CD4-positive, alpha-beta T cell treated with Interleukin-17A for 1 hour (primary cell): ENCODE measurements around the gene TRIM15.

Source experiments
- DNase-seq: peaks from one replicate; pipeline ENCODE4 v3.0.0-alpha.2; 2020

TRIM15 gene

DNA sequence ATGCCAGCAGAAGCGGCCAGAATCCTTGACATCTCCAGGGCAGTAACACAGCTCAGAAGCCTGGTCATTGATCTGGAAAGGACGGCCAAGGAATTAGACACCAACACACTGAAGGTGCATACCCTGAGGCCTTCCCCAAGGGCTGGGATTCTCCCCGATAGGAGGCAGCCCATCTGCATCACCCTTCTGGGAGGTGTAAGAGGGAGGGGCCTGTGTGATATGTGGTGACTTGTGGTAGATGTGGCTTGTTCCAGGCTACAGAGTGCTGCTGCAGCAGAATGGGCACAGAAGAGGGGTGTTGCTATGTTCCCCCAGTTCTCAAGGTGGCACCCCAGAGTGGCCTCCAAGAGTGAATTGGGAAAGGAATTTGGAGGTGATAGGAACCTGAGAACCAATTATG lies 16.2 kb upstream of the TRIM15 start:
- no peak for DNase-seq

DNA sequence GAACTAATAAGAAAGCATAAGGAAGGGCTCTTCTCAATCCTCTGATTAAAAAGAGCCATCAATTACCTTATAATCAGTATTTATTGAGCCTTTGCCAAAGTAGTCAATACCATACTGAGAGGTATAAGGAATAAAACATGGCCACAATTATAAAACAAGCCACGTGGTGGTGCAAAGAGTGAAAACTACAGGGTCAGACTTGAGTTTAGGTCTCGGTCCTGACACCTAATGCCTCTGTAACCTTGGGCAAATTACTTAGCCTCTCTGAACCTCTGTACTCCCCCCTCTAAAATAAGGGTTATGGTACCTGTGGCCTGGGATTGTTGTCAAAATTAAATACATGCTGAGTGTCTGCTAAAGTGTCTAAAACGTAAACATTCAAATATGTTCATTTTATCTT lies 14.1 kb upstream of the TRIM15 start:
- no peak for DNase-seq

DNA sequence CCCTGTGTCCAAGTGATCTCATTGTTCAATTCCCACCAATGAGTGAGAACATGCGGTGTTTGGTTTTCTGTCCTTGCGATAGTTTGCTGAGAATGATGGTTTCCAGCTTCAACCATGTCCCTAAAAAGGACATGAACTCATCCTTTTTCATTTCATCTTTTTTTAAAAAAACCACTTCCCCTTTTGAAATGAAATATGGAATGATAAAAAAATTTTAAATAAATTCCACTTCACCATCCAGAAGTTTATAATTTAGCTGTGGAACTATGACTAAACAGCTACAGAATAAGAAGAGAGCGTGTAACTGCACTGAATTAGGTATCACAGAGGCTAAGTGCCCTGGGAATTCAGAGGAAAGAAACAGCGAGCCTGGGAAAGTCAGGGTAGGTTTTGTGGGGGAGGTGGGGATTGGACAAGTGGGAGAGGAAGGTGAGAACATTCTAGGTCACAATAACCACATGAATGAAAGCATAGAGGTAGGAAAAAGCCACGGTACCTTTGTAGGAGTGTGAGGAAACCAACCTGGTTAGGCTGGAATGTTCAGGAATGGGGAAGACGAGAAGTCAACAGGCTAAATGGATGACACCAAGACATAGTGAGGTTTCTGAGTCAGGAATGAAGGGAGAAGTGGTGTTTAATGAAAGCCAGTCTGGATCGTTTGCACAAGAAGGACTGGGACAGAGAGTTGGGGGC lies 13.3 kb upstream of the TRIM15 start:
- no peak for DNase-seq

DNA sequence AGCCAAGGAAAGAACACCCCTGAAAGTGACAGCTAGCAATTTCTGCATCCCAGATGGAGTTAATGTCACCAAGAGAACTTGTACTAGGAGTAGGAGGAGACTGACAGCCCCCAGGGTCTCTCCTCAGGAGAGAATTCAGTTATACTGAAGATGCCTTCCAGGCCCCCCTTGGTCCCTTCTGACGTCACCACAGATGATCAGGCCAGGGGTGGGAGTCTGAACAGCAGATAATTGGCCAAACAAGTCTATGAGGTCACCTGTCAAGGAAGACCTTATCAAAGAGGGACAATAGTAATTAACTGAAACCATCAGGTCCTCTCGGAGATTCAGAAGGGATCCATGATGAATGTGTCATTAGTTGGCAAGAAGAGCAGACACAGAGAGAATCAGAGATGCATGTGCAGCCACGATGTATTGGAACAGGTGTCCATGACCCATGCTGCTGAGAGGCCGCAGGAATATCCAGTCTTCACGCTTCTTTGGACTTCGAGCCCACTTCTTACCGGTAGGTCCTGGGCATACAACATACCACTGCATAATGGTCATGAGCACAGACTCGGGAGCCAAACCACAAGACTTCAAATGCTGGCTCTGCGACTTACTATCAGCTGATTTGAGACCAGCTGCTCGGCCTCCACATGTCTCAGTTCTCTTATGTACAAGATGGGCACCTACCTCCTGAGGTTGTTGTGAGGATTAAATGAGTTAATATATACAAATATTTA lies 12.5 kb upstream of the TRIM15 start:
- no peak for DNase-seq

DNA sequence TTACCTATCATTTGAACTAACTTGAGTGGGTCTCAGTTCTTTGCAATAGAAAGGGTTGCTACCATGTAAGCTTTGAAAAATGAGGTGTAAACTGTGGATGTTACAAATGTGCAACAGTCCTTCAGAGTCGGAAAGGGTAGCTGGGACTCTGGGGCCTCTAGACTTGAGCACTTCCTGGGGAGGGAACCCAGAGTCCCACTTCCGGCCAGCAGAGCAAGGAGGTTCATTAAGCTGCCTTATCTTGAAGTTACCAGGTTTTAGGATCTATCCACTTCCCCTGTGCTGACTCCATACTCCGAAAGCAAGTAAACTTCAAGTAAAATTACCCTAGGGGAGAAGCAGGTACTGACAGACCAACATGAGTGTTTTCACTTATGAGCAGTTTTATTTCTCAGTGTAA lies 11.8 kb upstream of the TRIM15 start:
- no peak for DNase-seq

DNA sequence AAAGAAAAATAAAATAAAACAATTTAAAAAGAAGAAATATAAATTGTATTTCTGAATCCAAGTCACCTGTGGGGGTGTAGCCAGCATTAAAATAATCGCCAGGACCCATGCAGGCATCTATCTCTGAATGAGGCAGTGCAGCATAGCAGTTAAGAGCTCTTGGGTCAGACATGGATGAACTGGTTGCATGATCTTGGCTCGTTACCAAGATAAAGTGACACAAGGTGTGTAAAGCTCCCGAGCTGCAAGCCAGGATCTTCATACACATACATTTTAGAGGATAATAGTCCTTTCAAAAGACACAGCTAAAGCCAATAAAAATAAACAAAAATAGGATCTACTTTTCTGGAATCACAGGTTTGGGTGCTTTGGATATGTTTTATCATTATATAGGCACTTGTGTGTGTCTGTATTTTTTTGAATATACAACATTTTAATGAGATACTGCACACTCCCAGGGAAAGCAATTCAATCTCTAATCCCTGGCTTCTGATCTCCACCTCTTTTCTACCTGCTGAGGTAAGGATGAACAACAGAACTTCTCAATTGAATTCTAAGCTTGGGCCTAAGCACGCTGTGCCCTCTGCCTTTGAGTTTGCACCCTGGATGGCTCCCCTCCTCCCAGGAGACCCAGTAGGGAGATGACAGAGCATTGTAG lies 11.2 kb upstream of the TRIM15 start:
- DNase-seq: no peak

DNA sequence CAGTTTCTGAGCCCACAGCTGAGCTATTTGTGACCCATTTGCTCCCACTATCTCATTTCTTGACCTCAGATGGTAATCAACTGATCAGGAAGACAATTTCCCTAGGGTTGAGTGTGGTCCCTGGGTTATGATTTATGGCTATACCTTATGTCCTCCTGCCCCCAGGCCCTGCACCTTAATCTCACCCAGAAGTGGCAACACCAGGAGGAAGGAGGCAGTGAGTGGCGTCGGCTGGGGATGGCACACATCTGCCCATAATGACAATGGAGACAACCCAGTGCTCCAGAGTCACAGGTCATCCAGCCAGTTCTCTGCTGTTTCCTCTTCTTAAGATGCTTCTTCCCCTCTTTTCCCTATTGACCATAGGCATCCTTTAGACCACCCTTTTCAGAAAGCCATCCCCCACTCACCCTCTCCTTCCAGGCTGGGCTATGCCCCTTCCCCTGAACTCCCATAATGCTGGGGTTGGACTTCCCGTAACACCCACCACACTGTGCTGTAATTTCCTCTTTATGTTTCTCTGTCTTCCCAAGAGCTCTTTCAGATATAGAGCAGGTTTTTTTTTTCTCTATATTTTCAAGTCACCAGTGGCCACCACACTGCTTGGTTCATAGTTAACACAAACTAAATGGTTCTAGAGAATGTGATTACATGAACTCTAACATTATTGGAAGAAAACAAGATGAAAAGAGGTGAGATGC lies 10.3 kb upstream of the TRIM15 start:
- no peak for DNase-seq

DNA sequence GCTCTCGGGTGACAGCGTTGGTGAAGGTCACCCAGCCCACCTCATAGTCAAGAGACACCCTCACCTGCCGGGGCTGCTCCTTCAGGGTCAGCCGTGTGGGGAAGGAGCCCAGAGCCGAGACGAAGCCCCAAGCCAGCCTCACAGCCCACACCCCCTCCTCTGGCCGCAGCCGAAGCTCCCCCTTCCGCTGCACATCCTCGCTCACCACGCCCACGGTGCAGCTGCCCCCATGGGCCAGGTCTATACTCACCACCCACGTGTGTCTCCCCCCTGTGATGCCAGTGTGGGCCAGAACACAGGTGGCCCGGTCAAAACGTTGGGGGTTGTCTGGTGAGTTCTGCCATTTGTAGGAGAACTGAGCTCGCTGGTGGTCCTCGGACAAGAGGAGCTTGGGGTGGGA lies 9.3 kb upstream of the TRIM15 start:
- no peak for DNase-seq

DNA sequence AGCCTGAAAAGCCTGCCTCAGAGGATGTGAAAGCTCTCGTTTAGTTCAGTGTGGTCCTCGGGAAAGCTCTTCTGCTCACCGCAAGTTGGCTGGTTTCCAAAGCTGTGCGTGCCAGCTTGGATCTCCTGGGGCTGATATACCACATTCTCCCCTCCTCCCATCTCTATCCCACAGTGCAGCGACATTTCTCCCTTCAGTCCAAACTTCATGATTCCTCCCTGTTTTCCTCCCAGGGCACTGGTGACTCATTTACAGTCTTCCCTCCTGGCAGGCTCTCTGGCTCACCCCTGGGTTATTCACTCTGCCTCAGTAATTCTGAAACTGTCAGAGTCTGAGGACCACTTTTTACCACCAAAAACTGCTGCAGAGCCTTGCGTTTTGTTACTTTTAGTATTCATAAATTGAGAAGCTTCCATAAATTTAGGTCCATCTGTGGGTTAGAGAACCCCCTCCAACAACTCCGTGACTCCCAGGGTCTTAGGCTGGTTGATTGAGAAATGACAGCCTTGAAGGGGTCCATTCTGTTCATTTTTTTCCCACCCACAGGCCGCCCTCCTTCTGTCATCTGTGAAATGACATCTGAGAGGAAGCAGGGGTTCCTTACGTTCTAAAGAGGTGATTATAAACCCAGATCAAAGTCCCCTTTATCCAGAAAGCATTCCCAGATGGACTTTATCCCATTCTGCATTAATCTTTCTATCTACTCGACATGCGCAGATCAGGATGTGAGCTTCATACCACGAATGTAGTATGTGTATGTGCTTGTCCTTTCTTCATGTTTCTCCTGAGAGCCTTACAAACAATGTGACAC lies 8.4 kb upstream of the TRIM15 start:
- no peak for DNase-seq

DNA sequence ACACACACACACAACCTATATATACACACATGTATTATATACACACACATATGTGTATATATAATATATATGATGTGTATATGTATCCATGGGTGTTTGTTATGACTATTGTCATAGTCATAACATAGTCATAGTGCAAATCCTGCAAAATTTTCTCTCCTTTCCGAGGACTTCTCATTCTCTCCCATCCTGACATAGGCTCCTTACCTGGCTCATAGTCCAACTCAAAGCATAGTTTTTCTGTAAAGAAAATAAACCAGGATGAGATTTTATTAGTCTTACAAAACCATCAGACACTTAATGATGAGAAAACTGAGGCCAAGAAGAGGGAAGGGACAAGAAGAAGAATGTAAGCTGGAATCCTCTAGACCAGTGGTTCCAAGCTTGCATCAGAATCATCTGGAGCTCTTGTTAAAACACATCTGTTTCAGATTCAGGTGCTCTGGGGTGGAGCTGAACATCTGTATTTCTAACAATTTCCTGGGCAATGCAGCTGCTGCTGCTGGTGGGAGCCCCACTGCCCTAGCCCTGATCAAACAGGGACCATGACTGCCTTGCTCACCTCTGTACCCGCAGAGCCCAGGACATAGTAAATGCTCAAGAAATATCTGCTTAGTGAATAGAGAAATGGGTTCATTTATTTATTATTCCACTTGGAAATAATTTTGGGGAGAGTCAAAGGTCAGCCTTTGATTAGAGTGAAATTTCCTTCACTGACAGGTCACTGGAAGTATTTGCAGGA lies 7.7 kb upstream of the TRIM15 start:
- no peak for DNase-seq

DNA sequence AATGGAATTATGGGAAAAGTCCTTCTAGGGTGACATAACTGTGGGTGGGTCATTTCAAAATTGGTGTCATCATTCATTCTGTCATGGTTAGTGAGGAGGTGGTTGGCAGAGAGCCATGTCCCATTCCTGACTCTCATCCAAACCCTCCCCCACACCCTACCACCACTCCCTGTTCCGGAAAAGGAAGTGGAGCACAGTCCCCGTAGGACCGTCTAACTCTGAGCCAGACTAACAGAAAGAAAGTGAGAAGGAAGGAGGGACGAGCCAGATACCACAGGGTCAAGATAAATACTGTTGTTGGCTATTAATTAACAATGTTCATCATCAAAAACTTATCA lies 7.1 kb upstream of the TRIM15 start:
- no peak for DNase-seq

DNA sequence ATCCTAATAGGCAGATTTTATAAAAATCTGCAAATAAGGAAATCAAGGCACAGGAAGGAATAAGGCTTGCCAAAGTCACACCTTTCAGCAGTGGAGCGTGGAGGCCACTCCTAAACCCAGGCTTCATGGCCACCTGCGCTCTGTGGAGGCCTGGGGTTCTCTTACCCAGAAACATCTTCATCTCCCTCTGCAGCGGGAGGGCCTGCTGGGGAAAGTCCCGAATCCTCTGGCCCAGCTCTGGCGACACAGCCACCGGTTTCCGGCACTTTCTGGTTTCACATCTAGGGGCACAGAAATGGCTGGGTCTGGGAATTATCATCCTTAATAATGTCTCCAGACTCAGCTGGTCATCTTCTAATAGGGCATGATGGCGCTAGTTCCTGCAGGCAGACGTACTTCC lies 6.6 kb upstream of the TRIM15 start:
- DNase-seq: no peak

DNA sequence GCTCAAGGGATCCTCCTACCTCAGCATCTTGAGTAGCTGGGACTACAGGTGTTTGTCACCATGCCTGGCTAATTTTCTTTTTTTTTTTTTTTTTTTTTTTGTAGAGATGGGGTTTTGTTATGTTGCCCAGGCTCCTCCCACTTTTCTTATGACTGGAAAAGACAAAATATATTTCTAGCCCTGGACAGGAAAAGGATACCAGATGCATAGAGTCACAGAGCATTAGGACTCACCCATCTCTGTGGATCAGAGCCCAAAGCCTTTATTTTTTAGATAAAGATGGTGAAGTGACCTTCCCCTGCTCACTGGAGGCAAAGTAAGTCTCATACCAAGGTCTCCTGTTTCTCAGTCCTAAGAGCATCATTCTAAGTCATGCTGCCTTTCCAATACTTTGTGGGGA lies 5.8 kb upstream of the TRIM15 start:
- no peak for DNase-seq

DNA sequence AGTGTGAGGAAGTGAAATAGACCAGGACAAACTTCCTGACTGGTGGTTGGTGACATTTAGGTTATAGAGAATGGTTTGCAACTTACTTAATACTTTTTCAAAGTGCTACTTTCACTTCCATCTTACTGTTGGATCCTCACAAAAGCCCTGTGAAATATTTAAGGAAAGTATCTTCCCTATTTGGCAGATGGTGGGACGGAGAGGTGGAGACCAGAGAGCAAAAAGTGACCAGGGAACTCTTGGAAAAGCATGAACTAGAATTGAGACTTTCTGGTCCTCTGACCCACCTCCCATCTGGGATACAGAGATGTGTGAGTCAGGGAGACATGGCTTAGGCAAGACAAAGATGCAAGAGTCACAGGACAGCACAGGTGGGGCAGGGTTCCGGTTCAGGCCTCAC lies 5.3 kb upstream of the TRIM15 start:
- no peak for DNase-seq

DNA sequence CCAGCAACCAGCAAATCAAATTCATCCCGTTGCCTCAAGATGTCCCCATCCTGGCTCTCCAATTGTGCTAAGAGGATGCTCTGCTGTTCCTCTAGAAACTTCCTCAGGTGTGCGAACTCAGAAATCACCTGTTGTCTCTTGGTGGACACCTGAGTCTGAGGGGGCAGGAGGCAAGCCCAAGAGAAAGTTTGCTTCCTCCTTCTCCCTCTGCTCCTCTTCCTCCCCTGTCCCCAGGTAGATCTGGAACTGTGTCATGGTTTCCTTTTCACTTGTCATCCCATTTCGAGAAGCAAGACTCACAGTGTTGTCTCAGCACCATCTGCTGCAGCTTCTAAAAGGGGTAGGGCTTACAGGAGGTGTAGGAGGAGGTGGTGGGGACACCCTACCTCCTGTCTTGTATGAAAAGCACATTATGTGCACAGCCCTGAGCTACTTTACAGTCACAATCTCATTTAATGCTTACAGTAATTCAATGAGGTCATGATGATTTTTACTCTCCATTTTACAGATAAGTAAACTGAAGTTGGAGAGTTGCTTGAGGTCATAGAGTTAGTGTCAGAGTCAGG lies 4.8 kb upstream of the TRIM15 start:
- no peak for DNase-seq

DNA sequence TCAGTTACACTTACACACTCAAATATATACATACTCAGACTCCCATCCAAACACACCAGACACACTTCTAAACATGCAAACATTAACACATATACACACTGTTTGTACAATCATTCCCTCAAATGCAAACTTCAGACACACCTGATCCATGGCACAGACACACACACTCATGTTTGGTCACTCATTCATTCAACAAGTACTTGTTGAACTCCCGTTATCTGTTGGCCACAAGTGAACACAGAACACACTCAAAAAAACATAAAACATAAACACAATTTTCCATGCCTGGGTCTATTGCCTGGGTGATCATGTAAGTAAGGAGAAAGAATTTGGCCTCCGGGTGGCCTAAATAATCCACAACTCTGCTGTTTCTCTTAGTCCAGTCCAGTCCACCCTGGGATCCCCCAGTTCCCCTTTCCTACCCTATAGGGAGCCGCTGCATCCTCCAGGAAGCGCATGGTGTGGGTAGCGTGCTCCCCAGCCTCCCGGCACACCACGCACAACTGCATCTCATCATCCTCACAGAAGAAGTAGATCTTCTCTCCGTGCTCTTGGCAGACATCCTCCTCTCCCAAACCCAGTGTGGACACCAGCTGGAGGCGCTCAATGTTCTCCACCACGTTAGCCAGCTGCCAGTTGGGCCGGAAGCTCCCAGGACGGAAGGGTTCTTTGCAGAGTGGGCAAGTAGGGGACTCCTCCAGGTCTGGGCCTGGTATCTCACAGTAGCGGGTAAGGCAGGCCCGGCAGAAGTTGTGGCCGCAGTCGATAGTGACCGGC lies 3.1 kb upstream of the TRIM15 start:
- DNase-seq: no peak

DNA sequence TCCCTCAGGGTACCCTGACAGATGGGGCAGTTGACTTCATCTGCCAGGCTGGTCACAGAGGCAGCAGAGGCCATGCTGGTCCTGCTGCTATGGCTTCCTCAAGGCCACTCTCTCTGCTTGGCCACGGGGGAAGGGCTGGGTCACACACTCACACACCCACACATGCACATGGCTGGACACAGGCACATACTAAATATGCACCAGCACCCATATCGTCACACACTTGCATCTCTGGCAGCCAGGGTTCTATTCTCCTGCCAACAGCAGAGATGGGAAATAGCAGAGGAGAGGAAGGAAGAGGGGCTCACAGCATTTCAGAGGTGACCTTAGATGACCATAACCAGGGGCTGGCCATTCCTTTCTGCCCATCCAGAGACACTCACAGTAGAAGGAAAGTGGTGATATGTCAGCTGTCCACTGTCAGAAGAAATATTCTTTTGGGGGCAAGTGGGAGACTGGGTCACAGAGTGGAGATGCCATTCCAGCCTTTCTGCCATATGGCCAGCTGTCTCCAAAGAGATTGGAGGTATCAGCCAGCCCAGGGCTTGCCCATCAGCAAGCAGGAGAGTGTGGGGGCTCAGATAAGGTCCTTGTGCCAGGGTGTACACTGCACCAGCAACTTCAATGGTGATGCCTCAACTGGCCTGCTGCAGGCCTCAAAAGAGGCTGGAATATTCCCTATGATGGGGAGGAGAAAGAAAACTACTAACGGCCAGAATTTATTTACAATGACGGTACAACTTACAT lies 2.4 kb upstream of the TRIM15 start, which contains the start of gene TRIM10:
TSS of gene TRIM10 (minus strand) at position 427 of the 747 bp plus-strand sequence. CDS start at position 74, 353 bp downstream.
- DNase-seq: no peak

DNA sequence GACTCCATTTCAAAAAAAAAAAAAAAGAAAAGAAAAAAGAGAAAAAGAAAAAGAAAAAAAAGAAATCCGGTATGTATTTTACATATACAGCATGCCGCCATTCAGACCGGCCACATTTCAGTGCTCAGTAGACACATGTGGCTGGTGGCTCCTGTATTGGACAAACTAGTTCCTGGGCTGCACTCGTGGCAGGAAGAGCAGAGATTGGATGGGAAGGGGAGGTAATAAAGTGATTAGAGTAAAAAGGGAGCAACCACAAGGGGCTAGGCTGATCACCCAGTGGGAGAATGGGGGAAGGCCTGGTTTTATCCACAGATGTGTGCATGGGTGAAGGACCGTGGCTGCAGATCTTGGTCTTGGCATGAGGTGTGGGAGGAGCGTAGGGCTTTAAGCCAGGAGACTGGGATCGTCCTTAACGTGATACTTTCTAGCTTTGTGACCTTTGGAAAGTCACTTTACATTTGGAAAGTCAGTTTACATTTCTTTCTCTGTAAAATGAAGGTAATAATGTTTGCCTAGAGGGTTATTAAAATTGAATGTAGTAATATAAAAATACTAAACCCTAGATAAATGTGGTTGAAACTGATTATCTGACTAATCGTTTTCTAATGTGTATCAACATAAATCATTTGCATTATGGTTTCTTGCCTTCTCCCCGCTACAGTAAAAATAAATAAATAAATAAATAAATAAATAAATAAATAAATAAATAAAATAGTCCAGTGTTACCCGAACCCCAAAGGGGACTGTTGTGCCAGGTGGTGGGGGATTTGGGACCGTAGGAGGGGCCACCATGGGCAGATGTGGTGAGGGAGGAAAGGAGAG lies 869 bp upstream of the TRIM15 start:
- no peak for DNase-seq
